Psoas muscle (tissue), 8 donors: Measurements from ENCODE around the gene IER5L. TPM values are rescaled to one million over a fixed set of nuclear protein-coding genes. Genes with fewer than 3 reads are reported as not detected.

ENCODE experiments used
- ATAC-seq, 4 donors: fragments of 200-7000 bp; cut with Tn5 transposase; one replicate each; pipeline ENCODE4 v1.9.1; 2020; ENCODE audit warnings: moderate library complexity in 3 of 4, mild to moderate bottlenecking in 2 of 4
- DNase-seq, 2 donors: peaks; one replicate each; pipeline ENCODE4 v3.0.0-alpha.2; 2020
- H3K27ac ChIP-seq: fragments of 200-600 bp; one replicate; pipeline ENCODE4 v1.8.0; 2022
- H3K27me3 ChIP-seq, 3 donors: fragments of 200-600 bp in 1 of 3; one replicate each; pipeline versions ENCODE4 v1.6.1 to v1.8.0; 2013 to 2022; ENCODE audit warnings: low read length in 2 of 3, mild to moderate bottlenecking in 2 of 3, moderate library complexity in 1 of 3; ENCODE audit not compliant: insufficient read depth in 3 of 3
- H3K36me3 ChIP-seq, 2 donors: fragments of 200-600 bp in 1 of 2; one replicate each; pipeline versions ENCODE4 v1.6.1 to v1.8.0; 2013 to 2022; ENCODE audit warnings: low read depth in 1 of 2, mild to moderate bottlenecking in 1 of 2, moderate library complexity in 1 of 2; ENCODE audit not compliant: insufficient read depth in 1 of 2
- H3K4me1 ChIP-seq: fragments of 200-600 bp; one replicate; pipeline ENCODE4 v1.8.0; 2022
- H3K4me3 ChIP-seq: fragments of 200-600 bp; one replicate; pipeline ENCODE4 v1.8.0; 2022; ENCODE audit warnings: mild to moderate bottlenecking
- H3K9me3 ChIP-seq: fragments of 200-600 bp; one replicate; pipeline ENCODE4 v1.8.0; 2022
- WGBS, 3 donors: extraction: QIAGEN DNeasy Blood & Tissue Kit; methylation state at CpG; one replicate each; pipeline versions ENCODE4 v1.1.6 to v1.1.7; 2013; 5-methylcytosine and 5-hydroxymethylcytosine counted together
- intact Hi-C, 2 donors: fragments of 100-400 bp; cut with DNase I; formaldehyde crosslinking; loops; one replicate each; pipeline versions ENCODE4 v1.11.0 to v1.14.2; 2022
- polyA plus RNA-seq, 3 donors: library from polyadenylated mRNA; stranded (reverse); fragments of 200-250 nt; gene quantifications; one replicate each; pipeline ENCODE4 v1.2.3, GENCODE V29; 2013
- total RNA-seq, 4 donors: library from RNA; stranded (reverse); fragmentation: NEBNext Ultra II Directional in 2 of 4; extraction: Animal tissue kit (Norgen Biotek cat#: 25700) in 2 of 4; gene quantifications; one replicate each; pipeline versions ENCODE4 v1.2.1 to v1.2.4, GENCODE V29; 2021 to 2023
- TF ChIP-seq, protein P1 (sequence below): fragments of 200-600 bp; IDR thresholded peaks from one replicate; pipeline ENCODE4 v1.8.0; 2022; ENCODE audit warnings: antibody characterized with exemption
- donor health status: healthy with polysubstance abuse.
- donor health status: DM: no; HTN: no; CAD: no; lungs with moderate emphysema.
- donor health status: Bipolar disorder and iron deficiency.
- donor health status: healthy.
- donor health status: DM: yes; HTN: yes; CAD: no.
- donor health status: DM: no; HTN: no; CAD: no.
- donor health status: DM: no; HTN: no; CAD: no.
- donor health status: DM: yes; HTN: yes; CAD: no.

IER5L gene
- total and polyA plus RNA-seq, 7 donors = 1.4 to 8.3 (median 3.0) TPM

DNA sequence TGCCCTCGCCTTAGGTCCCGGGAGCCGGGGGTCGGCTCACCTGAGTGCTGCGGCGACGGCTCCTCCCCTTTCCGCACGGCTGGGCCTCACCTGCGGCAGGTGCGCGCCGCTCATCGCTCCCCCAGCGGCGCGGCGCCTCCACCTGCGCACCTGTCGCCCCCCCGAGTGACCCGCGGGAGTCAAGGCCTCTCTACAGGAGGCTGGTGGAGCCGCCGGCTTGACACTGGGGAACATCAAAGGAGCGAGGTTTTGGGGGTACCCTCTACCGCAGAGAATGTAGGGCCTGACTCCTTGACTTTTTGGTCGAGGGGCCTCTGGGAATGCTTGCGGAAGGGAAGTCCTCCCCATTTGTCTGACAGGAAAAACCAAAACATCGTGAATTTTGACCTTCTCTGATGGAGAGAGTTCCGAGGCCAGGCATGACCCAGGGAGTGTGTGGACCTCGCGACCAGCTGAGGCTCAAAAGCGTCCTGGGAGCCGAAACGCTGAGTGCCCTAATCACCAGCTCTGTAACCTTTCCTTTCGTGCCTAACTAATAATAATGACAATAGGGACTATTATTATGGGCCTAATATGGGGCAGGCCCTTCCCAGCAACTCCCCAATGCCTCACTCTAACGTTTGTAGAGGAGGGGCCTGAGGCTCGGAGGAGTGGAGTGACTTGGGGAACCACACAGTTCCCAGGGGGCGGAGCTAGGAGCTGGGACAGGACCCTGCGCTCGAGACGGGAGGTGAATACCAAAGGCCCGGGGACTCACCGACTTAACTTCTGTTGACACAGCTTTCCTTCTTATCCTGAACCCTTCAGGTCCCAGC lies 714 bp upstream of the IER5L start:
- peaks cover 17% of the 10 kb centered on the region for H3K4me1 ChIP-seq
- TF ChIP-seq, protein P1, sequence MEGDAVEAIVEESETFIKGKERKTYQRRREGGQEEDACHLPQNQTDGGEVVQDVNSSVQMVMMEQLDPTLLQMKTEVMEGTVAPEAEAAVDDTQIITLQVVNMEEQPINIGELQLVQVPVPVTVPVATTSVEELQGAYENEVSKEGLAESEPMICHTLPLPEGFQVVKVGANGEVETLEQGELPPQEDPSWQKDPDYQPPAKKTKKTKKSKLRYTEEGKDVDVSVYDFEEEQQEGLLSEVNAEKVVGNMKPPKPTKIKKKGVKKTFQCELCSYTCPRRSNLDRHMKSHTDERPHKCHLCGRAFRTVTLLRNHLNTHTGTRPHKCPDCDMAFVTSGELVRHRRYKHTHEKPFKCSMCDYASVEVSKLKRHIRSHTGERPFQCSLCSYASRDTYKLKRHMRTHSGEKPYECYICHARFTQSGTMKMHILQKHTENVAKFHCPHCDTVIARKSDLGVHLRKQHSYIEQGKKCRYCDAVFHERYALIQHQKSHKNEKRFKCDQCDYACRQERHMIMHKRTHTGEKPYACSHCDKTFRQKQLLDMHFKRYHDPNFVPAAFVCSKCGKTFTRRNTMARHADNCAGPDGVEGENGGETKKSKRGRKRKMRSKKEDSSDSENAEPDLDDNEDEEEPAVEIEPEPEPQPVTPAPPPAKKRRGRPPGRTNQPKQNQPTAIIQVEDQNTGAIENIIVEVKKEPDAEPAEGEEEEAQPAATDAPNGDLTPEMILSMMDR = no peak
- no peaks in the 10 kb centered on the region for H3K9me3 ChIP-seq
- no peaks in the 10 kb centered on the region for H3K27me3 ChIP-seq
- no peak for ATAC-seq
- no peak overlapping the region for H3K27ac ChIP-seq
- DNase-seq = no peak
- H3K36me3 ChIP-seq = no peaks in the 10 kb centered on the region
- intact Hi-C loops = no loop called here
- whole genome bisulfite sequencing, 3 donors = 25 to 32% (median 27%) methylated on average over 39 to 45 of the region's 45 CpGs
- peak overlapping the region; percentile 82 for H3K4me3 ChIP-seq

GRCh38 chr9:129177443-129177790 lies 644 bp downstream of the IER5L start:
- ATAC-seq = peak in 2 of 4 donors; percentile 18 to 25
- intact Hi-C loops = loop anchor here in 1 of 2 donors (2.0 kb wide), 1 partner anchor 311 kb away; no protein-coding TSS in a partner anchor
- 0 to 1% (median 0%) methylated on average over 8 to 56 of the region's 56 CpGs for WGBS, 3 donors
- Histone ChIP-seq H3K36me3 (no peaks in the 10 kb centered on the region), H3K4me3 (peak overlapping the region; percentile 86), H3K27ac (peak overlapping the region; percentile 79), H3K9me3 (no peaks in the 10 kb centered on the region), H3K4me1 (peaks cover 17% of the 10 kb centered on the region), H3K27me3 (no peaks in the 10 kb centered on the region)
- DNase-seq = no peak
- TF ChIP-seq, protein P1 = peak; percentile 7

DNA sequence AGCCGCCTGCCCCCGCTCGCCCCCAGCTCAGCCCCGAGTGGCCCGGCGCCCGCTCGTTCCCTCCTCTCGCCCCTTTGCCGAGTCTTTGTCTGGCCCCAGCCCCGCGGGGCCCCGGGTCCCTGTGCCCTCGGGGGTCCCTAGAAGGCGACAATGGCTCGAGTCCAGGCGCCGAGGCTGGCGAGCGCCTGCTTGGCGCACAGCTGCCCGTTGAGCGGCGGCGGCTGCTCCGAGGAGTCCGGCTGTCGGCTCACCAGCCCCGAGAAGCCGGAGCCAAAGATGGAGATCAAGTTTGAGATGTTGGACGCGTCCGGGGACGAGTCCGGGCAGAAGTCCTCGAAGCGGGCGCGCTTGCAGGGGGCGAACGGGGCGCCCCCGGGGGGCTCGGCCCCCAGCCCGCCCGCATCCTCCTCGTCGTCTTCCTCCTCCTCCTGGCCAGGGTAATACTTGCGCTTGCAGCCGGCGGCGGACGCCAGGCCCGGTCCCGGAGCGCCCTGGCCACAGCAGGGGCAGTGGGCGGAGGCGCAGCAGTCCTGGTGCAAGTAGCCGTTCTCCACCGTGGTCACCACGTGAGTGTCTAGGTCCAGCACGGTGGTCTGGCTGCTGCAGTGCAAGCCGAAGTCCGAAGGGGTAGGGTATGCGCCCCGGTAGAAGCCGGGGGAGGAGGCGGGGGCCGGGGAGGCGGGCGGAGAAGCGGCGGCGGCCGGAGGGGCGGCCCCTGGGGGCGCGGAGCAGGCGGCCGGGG lies 1.2 kb downstream of the IER5L start:
- Histone ChIP-seq H3K4me1 (peaks cover 17% of the 10 kb centered on the region), H3K27me3 (no peaks in the 10 kb centered on the region), H3K27ac (peak overlapping the region; percentile 89), H3K4me3 (peak overlapping the region; percentile 86), H3K9me3 (no peaks in the 10 kb centered on the region), H3K36me3 (no peaks in the 10 kb centered on the region)
- TF ChIP-seq, protein P1 = no peak
- peak; percentile 44 to 66 for DNase-seq
- 0 to 1% (median 0%) methylated on average over 56 to 80 of the region's 80 CpGs for WGBS, 3 donors
- intact Hi-C loops = loop anchor here in 1 of 2 donors (2.0 kb wide), 1 partner anchor 312 kb away; no protein-coding TSS in a partner anchor
- no peak for ATAC-seq

- no peaks in the 10 kb centered on the region for H3K36me3 ChIP-seq
- H3K9me3 ChIP-seq = no peaks in the 10 kb centered on the region
- TF ChIP-seq, protein P1 = no peak
- peak overlapping the region; percentile 86 for H3K4me3 ChIP-seq
- ATAC-seq (peak; percentile 15 to 22 (median 18)), DNase-seq (peak; percentile 83 to 90)
- H3K4me1 ChIP-seq = peaks cover 17% of the 10 kb centered on the region
- H3K27ac ChIP-seq = peak overlapping the region; percentile 89
- WGBS, 3 donors = 0 to 1% (median 0%) methylated on average over 47 of the region's 47 CpGs
- intact Hi-C loops = loop anchor here in 1 of 2 donors (1.0 to 2.0 kb wide), 3 partner anchors 37 to 433 kb away; no protein-coding TSS in a partner anchor
- no peaks in the 10 kb centered on the region for H3K27me3 ChIP-seq
Measured at GRCh38 chr9:129175825-129176633, 2.0 kb downstream of the IER5L start.
